Lower lobe of right lung (tissue), 2 donors: ENCODE results near the gene RAB11FIP4. TPM values are rescaled to one million over a fixed set of nuclear protein-coding genes. Genes with fewer than 3 reads are reported as not detected.
A peak's percentile ranks its signal among the peaks of the same experiment; 100 is the strongest.
"Not testable (repeated sequence)": the region's sequence is repeated elsewhere in the genome, so short reads cannot be mapped to it uniquely, and the experiment has no call there.

Experiments used
- ATAC-seq, 2 donors: fragments of 200-7000 bp; cut with Tn5 transposase; one replicate each; pipeline ENCODE4 v1.9.1; 2020 to 2022; ENCODE audit warnings: mild to moderate bottlenecking in 2 of 2, moderate library complexity in 2 of 2
- DNase-seq: peaks from one replicate; pipeline ENCODE4 v3.0.0-alpha.2; 2020
- H3K27ac ChIP-seq: fragments of 200-600 bp; one replicate; pipeline ENCODE4 v1.8.0; 2022
- H3K27me3 ChIP-seq: fragments of 200-600 bp; one replicate; pipeline ENCODE4 v1.8.0; 2022; ENCODE audit warnings: low read depth
- H3K36me3 ChIP-seq: fragments of 200-600 bp; one replicate; pipeline ENCODE4 v1.8.0; 2022; ENCODE audit warnings: mild to moderate bottlenecking
- H3K4me1 ChIP-seq: fragments of 200-600 bp; one replicate; pipeline ENCODE4 v1.8.0; 2022
- H3K4me3 ChIP-seq: fragments of 200-600 bp; one replicate; pipeline ENCODE4 v1.8.0; 2022; ENCODE audit warnings: mild to moderate bottlenecking
- H3K9me3 ChIP-seq: fragments of 200-600 bp; one replicate; pipeline ENCODE4 v1.8.0; 2022
- intact Hi-C: fragments of 100-400 bp; cut with DNase I; formaldehyde crosslinking; loops from one replicate; pipeline ENCODE4 v1.11.0; 2022
- total RNA-seq: library from RNA; stranded (reverse); fragmentation: NEBNext Ultra II Directional; extraction: Animal tissue kit (Norgen Biotek cat#: 25700); gene quantifications from one replicate; pipeline ENCODE4 v1.2.1, GENCODE V29; 2021
- TF ChIP-seq, protein P1 (sequence below): fragments of 200-600 bp; IDR thresholded peaks from one replicate; pipeline ENCODE4 v1.8.0; 2022; ENCODE audit warnings: antibody characterized with exemption, mild to moderate bottlenecking
- donor health status: DM: no; HTN: yes; CAD: no; lungs with severe emphysema.

The RAB11FIP4 gene
- total RNA-seq, 1 donor from 2014 or later, result 15.7 TPM

DNA sequence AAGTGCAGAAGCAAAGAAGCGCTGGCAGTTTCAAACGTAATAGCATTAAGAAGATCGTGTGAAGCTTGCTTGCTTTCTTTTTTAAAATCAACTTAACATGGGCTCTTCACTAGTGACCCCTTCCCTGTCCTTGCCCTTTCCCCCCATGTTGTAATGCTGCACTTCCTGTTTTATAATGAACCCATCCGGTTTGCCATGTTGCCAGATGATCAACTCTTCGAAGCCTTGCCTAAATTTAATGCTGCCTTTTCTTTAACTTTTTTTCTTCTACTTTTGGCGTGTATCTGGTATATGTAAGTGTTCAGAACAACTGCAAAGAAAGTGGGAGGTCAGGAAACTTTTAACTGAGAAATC is 17.4 kb upstream of the RAB11FIP4 start:
- intact Hi-C loops, result no loop called here
- ATAC-seq (peak; percentile 59 to 74), DNase-seq (no peak)
- Histone ChIP-seq H3K4me3 (no peak overlapping the region), H3K4me1 (peaks cover 25% of the 10 kb centered on the region), H3K9me3 (no peaks in the 10 kb centered on the region), H3K36me3 (peaks cover 18% of the 10 kb centered on the region), H3K27me3 (no peaks in the 10 kb centered on the region), H3K27ac (no peak overlapping the region)
- TF ChIP-seq, protein P1, sequence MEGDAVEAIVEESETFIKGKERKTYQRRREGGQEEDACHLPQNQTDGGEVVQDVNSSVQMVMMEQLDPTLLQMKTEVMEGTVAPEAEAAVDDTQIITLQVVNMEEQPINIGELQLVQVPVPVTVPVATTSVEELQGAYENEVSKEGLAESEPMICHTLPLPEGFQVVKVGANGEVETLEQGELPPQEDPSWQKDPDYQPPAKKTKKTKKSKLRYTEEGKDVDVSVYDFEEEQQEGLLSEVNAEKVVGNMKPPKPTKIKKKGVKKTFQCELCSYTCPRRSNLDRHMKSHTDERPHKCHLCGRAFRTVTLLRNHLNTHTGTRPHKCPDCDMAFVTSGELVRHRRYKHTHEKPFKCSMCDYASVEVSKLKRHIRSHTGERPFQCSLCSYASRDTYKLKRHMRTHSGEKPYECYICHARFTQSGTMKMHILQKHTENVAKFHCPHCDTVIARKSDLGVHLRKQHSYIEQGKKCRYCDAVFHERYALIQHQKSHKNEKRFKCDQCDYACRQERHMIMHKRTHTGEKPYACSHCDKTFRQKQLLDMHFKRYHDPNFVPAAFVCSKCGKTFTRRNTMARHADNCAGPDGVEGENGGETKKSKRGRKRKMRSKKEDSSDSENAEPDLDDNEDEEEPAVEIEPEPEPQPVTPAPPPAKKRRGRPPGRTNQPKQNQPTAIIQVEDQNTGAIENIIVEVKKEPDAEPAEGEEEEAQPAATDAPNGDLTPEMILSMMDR, result no peak

DNA sequence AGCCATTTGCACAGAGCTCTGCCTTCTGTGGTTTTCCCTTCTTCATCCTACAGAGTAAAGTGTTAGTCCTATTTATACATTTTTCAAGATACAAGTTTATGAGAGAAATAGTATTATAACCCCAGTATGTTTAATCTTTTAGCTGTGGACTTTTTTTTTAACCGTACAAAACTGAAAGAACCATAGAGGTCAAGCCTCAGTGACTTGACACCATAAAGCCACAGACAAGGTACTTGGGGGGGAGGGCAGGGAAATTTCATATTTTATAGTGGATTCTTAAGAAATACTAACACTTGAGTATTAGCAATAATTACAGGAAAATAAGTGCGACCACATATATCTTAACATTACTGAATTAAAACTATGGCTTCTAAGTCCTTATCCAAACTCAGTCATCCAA is 17.0 kb upstream of the RAB11FIP4 start:
- Histone ChIP-seq H3K27ac (no peak overlapping the region), H3K36me3 (peaks cover 20% of the 10 kb centered on the region), H3K27me3 (no peaks in the 10 kb centered on the region), H3K4me1 (peaks cover 25% of the 10 kb centered on the region), H3K4me3 (no peak overlapping the region), H3K9me3 (no peaks in the 10 kb centered on the region)
- DNase-seq (no peak), ATAC-seq (peak in 1 of 2 donors; percentile 7)
- intact Hi-C loops, result no loop called here
- TF ChIP-seq, protein P1, result no peak

DNA sequence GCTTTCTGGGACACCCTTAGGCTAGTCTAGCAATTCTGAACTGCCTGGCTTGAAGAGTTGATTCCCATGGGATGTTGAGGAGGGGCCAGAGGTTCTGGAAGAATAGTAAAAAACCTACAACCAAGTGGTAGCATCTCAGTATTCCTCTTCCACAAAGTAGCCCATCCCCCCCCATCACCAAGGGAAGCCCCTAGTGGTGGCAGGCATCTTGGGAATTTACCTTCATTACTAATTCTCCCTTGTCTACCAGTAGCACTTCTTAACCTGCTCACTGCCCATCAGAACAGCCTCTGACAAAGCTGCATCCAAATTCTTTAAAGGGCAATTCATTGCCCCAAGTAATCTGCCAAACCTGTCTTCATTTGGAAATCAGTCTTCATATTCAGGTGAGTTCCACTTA is 12.8 kb upstream of the RAB11FIP4 start:
- no peak overlapping the region for H3K27ac ChIP-seq
- peaks cover 33% of the 10 kb centered on the region for H3K36me3 ChIP-seq
- H3K9me3 ChIP-seq, result no peaks in the 10 kb centered on the region
- H3K4me3 ChIP-seq, result no peak overlapping the region
- no peaks in the 10 kb centered on the region for H3K27me3 ChIP-seq
- intact Hi-C loops, result no loop called here
- peaks cover 5% of the 10 kb centered on the region for H3K4me1 ChIP-seq
- DNase-seq, result no peak
- TF ChIP-seq, protein P1, result no peak
- no peak for ATAC-seq

DNA sequence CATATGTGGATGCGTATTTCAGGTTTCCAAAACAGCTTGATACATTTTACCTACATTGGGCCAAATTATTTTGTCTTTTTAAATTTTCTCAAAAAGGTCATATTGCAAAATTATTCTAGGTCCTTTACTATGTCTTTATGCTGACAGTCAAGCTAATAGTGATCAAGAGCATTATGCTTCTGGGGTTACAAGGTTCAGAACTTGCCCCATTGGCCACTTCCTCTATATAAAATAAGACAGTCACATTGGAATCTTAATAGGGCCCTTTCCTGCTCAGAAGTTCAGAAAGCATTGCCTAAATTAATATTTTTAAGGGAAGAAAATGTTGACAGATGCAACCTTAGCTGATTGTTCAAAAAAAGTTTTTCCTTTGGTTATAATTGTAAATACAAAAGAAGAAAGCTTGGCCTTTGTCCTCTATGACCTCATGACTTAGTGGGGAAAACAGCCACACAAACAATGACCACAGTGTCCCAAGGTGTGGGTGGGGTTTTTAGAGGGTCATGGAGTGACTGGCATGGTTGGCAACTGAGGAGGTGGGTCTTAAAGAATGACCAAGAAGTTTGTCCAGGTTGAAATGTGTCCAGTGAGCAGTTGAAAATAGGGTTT is 11.8 kb upstream of the RAB11FIP4 start:
- ATAC-seq (no peak), DNase-seq (no peak)
- no peaks in the 10 kb centered on the region for H3K27me3 ChIP-seq
- H3K36me3 ChIP-seq, result peaks cover 23% of the 10 kb centered on the region
- no peaks in the 10 kb centered on the region for H3K9me3 ChIP-seq
- no peak overlapping the region for H3K4me3 ChIP-seq
- no peaks in the 10 kb centered on the region for H3K4me1 ChIP-seq
- TF ChIP-seq, protein P1, result no peak
- H3K27ac ChIP-seq, result no peak overlapping the region
- intact Hi-C loops, result no loop called here

DNA sequence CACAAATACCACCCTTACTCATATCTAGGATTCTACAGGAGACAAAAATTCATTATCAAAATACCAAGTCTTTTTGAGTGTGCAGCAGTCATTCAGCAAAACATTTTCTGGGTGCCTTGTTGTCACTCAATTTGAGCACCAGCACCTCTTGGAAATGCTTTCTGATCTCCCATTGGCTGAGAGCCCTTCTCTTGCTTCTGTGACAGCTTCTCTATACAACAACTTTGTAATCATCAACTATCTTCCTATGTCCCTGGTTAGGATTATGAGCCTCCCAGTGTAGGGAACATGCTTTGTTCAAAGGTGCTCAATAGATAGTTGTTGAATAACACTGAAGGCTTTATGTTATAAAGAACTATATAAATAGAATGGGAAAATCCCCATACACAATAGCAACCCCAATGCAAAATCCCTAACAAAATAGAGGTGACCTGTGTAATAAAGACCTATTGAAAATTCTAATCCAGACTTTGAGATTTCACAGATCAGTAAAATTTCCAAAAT is 10.3 kb upstream of the RAB11FIP4 start:
- Histone ChIP-seq H3K4me3 (no peak overlapping the region), H3K9me3 (no peaks in the 10 kb centered on the region), H3K27me3 (no peaks in the 10 kb centered on the region), H3K36me3 (peaks cover 23% of the 10 kb centered on the region), H3K27ac (no peak overlapping the region), H3K4me1 (no peaks in the 10 kb centered on the region)
- intact Hi-C loops, result no loop called here
- DNase-seq, result no peak
- no peak for ATAC-seq
- TF ChIP-seq, protein P1, result no peak

DNA sequence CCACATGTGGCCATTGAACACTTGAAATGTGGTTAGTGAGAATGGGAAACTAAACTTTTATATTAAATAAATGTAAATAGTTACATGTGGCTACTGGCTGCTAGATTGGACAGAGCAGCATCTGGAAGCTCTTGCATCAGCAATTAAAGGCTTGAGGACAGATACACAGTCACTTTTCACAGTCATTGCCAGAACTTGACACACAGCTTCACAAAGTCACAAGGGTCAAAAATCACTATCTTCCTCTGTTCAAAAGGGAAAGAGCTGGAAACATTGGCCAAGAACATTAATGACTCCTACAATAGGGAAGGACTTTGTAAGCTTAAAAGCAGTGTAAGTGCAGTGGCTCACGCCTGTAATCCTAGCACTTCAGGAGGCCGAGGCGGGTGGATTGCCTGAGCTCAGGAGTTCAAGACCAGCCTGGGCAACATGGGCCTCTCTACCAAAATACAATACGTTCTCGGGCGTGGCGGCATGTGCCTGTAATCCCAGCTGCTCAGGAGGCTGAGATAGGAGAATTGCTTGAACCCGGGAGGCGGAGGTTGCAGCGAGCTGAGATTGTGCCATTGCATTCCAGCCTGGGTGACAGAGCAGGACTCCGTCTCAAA is 8.7 kb upstream of the RAB11FIP4 start:
- H3K36me3 ChIP-seq, result peaks cover 23% of the 10 kb centered on the region
- ATAC-seq, DNase-seq, H3K27ac ChIP-seq, H3K27me3 ChIP-seq, H3K9me3 ChIP-seq, intact Hi-C loops, H3K4me3 ChIP-seq, H3K4me1 ChIP-seq: not testable (repeated sequence)

DNA sequence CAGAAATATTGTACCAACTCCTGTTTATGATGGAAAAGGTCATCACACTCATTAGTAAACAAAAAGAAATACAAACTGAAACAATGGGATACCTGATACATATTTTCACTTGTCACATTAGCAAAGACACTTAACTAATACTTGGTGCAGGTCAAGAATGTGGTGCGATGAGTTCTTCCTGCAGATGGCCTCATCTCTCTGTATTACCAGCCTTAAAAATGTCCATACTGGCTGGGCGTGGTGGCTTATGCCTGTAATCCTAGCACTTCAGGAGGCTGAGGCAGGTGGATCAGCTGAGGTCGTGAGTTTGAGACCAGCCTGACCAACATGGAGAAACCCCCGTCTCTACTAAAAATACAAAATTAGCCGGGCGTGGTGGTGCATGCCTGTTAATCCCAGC is 8.0 kb upstream of the RAB11FIP4 start:
- H3K36me3 ChIP-seq, result peaks cover 21% of the 10 kb centered on the region
- H3K27ac ChIP-seq, H3K27me3 ChIP-seq, H3K4me1 ChIP-seq, ATAC-seq, H3K4me3 ChIP-seq, H3K9me3 ChIP-seq, intact Hi-C loops, DNase-seq: not testable (repeated sequence)
